HG03039 (cell line): ENCODE results near the gene LCN2.

Experiments used
- ATAC-seq: cut with Tn5 transposase; IDR thresholded peaks from one replicate; pipeline ENCODE4 v1.9.1; 2021; ENCODE audit warnings: mild to moderate bottlenecking, moderate library complexity; ENCODE audit not compliant: unreplicated experiment

Gene LCN2

DNA sequence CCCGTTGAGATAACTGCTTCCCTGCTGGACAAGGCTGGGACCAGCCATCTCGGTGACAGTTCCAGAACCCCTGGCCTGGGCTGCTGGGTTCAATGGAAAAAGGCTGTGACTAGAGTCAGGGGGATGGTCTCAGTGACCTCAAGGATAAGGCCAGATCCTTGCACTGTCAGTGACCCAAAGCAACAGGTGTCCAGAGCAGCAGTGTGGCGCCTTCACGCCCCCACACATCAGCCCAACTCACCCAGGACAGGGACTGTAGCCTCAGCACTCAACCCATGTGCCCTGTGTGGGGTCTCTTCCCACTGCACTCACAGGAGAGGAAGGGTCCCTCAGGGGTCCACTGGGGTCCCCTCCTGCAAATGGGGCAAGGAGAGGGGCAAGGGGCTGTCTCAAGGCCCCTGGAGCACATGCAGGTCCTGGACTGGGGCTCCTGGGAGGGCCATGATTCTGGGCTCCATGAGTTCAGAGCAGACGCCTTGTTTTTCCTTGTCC is 698 bp upstream of the LCN2 start:
- ATAC-seq = no peak

GRCh38 chr9:128149951-128150593 is 819 bp downstream of the LCN2 start:
- ATAC-seq = no peak

GRCh38 chr9:128150594-128151308 is 1.5 kb downstream of the LCN2 start:
- no peak for ATAC-seq

GRCh38 chr9:128151309-128152132 is 2.3 kb downstream of the LCN2 start:
- ATAC-seq = no peak

DNA sequence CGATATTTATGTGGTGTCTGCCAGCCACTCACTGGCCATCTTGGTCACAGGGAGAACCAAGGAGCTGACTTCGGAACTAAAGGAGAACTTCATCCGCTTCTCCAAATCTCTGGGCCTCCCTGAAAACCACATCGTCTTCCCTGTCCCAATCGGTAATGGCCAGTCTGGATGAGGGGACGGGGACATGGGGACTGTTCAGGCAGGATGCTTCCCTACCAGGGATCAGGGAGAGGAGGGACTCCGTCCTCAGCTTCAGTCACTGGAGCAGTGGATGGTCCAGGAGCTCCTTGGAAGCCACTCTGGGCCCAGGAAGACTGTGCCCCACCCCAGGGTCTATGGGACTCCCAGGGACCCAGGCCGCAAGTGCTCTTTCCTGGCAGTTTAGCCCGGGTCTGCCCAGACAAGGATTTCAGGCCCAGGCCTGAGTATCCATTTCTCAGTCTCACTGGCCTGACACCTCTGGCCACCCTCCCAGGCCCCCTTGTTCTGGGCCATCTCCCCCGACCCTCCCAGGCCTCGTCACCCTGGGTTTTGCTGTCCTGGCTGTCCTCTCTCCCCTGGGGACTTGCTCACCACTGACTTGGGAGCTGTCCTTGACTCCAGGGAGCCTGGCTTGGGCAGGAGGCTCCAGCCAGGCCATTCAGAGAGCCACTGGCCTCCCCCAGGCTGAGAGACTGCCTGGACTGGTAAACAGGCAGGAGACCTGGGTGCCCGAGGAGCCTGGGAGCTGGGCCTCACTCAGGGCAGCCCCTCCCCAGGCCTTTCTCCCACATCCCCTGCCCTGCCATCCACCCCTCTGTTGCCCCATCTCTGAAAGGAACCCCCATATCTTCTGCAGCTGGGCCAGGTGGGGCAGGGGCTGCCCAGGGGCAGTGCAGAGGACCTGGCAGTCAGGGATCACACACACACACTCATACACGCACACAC is 3.1 kb downstream of the LCN2 start:
- no peak for ATAC-seq

DNA sequence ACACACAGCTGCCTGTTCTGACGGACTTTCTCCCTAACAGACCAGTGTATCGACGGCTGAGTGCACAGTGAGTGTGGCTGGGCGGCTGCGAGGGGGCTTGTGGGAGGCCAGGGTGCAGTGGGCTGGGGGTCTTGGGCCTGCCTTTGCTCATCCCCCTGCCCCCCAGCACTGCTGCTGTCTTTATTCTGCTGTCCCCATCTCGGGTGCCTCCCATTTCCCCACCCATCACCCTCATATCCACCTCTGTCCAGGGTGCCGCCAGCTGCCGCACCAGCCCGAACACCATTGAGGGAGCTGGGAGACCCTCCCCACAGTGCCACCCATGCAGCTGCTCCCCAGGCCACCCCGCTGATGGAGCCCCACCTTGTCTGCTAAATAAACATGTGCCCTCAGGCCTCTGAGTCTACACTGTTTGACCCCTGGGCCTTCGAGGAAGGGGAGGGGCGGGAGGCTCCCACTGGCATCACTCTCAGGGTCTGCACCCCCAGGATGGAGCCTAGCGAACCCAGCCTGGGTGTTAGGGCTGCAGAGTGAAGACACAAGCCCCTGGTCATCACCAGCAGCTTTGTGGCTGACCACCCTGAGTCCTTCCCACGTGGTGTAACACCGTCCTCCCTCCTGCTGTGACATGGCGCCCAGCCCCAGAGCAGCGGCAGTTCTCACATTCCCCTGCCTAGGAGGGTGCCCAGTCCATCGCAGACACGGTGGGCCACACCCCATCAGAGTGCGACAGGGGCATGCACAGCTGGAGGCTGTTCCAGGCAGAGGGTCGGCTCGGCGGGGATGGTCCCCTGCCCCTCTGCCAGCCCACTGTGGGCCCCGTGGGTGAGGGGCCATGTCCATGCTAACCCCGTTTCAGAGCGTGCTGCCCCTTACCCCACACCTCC is 4.0 kb downstream of the LCN2 start:
- no peak for ATAC-seq

- no peak for ATAC-seq
Measured at GRCh38 chr9:128153947-128154695, 4.9 kb downstream of the LCN2 start.

DNA sequence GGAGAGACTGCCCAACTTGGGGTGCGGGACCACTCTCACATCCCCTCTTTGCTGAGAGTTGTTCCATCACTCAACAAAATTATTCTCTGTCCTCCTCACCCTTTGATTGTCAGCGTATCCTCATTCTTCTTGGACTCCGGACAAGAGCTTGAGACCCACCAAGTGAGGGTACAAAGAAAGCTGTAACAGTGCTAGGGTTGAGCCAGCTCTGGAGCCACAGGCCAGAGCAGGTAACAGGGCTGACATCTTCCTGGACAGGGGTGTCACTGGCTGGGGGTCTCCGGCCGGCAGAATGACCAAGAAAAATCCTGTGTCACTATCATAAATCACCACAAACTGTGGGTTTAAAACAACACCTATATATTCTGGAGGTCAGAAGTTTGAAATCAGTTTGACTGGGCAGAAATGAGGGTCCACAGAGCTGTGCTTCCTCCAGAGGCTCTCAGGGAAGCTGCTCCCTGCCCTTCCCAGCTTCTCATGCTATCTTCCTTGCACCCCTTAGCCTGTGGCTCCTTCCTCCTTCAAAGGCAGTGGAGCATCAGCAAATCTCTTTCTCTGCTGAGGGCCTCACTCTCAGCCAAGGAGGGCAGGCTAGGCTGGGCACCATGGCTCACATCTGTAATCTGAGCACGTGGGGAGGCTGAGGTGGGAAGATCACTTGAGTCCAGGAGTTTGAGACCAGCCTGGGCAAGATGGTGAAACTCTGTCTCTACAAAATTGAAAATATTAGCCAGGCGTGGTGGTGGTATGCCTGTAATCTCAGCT is 6.7 kb downstream of the LCN2 start:
- no peak for ATAC-seq

DNA sequence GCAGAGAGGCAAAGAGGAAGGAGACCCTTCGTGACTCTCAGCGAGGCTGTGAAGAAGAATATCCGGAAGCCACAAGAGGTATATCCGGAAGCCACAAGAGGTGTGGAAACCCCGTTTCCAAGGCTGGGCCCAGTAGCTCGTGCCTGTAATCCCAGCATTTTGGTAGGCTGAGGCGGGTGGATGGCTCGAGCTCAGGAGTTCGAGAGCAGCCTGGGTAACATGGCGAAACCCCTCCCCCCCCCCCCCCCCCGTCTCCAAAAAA is 10.2 kb downstream of the LCN2 start:
- no peak for ATAC-seq

- ATAC-seq = peak; percentile 75
Measured at GRCh38 chr9:128159784-128160602, 10.7 kb downstream of the LCN2 start, which contains the start of gene BBLN. BBLN (plus strand) TSS chr9:128160265; CDS start chr9:128160408, 143 bp downstream.

- ATAC-seq = peak; percentile 16
Measured at GRCh38 chr9:128160603-128160987, 11.3 kb downstream of the LCN2 start.

DNA sequence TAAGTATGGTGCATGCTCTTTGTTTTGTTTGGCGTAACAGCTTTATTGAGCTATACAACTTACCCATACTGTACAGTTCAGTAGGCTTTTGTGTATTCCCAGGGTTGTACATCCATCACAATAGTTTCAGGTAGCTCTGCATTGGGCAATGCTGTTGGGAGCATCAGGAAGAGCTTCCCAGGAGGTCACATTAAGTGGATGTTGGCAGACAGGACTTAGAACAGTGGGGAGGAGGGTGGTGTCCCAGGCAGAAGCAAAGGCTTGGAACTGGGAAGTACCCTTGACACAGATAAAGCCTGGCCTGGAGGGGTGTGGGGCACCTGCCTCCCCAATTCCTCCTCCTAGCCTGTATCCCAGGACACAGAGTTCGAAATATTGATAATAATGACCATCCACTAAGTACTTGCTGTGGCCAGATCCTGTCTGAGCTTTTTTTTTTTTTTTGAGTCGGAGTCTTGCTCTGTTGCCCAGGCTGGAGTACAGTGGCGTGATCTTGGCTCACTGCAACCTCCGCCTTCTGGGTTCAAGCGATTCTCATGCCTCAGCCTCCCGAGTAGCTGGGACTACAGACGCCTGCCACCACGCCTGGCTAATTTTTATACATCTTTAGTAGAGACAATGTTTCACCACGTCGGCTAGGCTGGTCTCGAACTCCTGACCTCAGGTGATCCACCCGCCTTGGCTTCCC is 12.1 kb downstream of the LCN2 start:
- ATAC-seq = no peak

DNA sequence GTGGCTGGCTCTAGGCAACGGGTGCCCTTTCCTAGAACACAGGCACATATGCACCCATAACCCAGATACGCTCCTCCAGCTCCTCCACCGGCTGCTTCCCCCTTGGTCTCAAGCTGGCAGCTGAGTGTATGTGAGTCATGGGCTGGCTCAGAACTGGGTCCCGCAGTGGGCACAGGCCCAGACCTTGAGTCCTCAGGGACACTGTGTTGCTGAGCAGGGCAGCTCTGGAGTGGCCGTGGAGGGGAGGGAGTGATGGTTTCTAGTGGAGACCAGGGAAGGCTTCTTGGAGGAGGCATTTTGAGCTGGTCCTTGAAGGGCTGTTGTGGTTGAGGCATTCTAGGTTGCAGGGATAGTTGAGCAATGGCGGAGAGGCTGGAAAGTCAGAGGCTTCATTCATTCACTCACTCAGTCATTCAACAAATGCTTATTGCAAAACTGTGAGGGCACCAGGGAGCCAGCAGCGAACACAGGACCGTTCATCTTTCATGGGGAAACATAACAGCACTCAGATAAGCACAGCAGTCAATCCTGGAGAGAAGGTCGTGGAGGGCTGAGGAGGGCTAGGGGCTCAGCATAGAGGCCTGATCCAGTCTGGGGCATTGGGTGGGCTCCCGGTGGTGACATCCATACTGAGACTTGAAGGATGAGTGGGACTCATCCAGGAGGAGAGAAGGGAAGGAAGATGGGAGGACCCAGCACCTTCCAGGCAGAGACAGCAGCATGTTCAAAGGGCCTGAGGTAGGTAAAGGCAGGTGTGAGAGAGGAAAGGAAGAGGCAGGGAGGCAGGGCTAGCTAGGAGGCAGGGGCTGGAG is 13.2 kb downstream of the LCN2 start:
- no peak for ATAC-seq

DNA sequence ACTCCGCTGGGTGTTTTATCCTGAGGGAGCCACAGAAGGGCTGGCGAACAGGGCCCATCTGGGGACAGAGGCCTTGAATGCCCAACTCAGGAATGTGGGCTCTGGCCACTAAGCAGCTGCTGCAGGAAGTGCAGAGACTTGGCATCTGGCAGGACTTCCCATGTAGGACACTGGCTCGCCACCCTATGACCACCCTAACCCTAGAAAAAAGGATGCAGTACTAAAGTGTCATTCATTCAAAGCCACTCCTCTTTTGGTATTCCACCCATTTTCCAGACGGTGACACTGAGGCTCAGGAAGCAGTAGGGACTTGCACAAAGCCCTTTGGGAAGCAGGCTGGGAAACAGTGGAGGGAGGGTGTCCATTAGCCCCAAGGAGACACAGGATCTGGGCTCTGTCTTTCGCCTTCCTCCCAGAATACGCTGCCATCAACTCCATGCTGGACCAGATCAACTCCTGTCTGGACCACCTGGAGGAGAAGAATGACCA is 13.8 kb downstream of the LCN2 start:
- no peak for ATAC-seq

GRCh38 chr9:128163523-128164306 is 14.5 kb downstream of the LCN2 start:
- no peak for ATAC-seq
